ENCODE data around the gene KCNIP4. TPM values are rescaled to one million over a fixed set of nuclear protein-coding genes. Genes with fewer than 3 reads are reported as not detected.

The KCNIP4 gene
- total and polyA plus RNA-seq, 2 of the 4 experiments (the other 2 are of a cell fraction): not detected

DNA sequence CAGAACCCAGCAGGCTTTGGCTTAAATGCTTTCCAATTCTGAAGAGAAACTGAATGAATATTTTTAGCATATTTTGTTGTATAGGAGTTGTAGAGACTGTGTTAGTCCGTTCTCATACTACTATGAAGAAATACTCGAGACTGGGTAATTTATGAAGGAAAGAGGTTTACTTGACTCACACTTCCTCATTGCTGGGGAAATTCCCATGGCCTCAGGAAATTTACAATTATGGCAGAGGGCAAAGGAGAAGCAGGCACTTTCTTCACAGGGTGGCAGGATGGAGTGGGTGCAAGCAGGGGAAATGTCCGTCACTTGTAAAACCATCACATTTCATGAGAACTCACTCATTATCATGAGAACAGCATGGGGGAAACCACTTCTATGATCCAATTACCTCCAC lies 956.6 kb downstream of the KCNIP4 start:
- Histone ChIP-seq H2AK9ac (replicated peaks; ENCODE audit: low read depth, low read length, poor library complexity) (no peak overlapping the region), H3K27me3 (ENCODE audit: control insufficient read depth, insufficient read depth, low read length) (no peaks in the 10 kb centered on the region), H3K9ac (ENCODE audit: low read depth, low read length) (no peak overlapping the region), H3K4me2 (ENCODE audit: low read depth, low read length) (no peak overlapping the region), H4K5ac (ENCODE audit: low read depth, low read length) (no peak overlapping the region), H3K23ac (ENCODE audit: low read depth, low read length) (no peak overlapping the region), H3K36me3 (ENCODE audit: control insufficient read depth, insufficient read depth, low read length) (no peaks in the 10 kb centered on the region), H3K27ac (ENCODE audit: insufficient read depth, low read length) (no peak overlapping the region), H2AK5ac (ENCODE audit: low read depth, low read length) (no peak overlapping the region), H3K4me3 (ENCODE audit: insufficient read depth, low read depth, low read length) (no peak overlapping the region), H3K9me3 (ENCODE audit: control insufficient read depth, insufficient read depth, low read length) (peaks cover 10% of the 10 kb centered on the region; the same call in 1 of the 2 replicates), H4K8ac (ENCODE audit: low read depth in 2 of 2, low read length in 2 of 2) (no peak overlapping the region), H3K4me1 (ENCODE audit: control insufficient read depth, insufficient read depth, low read length) (no peaks in the 10 kb centered on the region), H3K14ac (replicated peaks; ENCODE audit: low read depth, low read length) (no peak overlapping the region), H3K18ac (ENCODE audit: low read depth, low read length) (no peak overlapping the region), H3K4ac (ENCODE audit: low read depth, low read length) (no peak overlapping the region), H4K91ac (ENCODE audit: insufficient read depth, low read depth, low read length) (no peak overlapping the region), H2BK120ac (ENCODE audit: low read depth, low read length) (no peak overlapping the region), H3K9me1 (ENCODE audit: insufficient read depth, low read length) (no peaks in the 10 kb centered on the region), H2BK20ac (ENCODE audit: low read depth, low read length) (no peak overlapping the region), H2AFZ (replicated peaks; ENCODE audit: low read length, poor library complexity) (no peak overlapping the region), H3K56ac (ENCODE audit: extremely low read depth, insufficient read depth, low read length) (no peak overlapping the region), H2BK5ac (ENCODE audit: low read depth, low read length, poor library complexity, severe bottlenecking) (no peak overlapping the region), H3K79me1 (ENCODE audit: low read depth in 1 of 2, low read length in 2 of 2) (no peaks in the 10 kb centered on the region), H2BK15ac (ENCODE audit: low read depth, low read length) (no peak overlapping the region), H4K20me1 (ENCODE audit: insufficient read depth, low read length) (no peaks in the 10 kb centered on the region)
- POLR2A ChIA-PET (ENCODE audit: unreplicated experiment): no interaction called here
- no peak for DNase-seq
- TF ChIP-seq FOS (IDR thresholded peaks at IDR 0.05; ENCODE audit: low read depth, low read length): no peak
- TF ChIP-seq NFE2L2 (IDR thresholded peaks at IDR 0.05; ENCODE audit: low read depth, low read length): no peak
- TF ChIP-seq RCOR1 (IDR thresholded peaks at IDR 0.05; ENCODE audit: insufficient replicate concordance, low read length): no peak
- TF ChIP-seq BHLHE40 (IDR thresholded peaks at IDR 0.05; ENCODE audit: low read depth, low read length): no peak
- no peak for TF ChIP-seq MXI1 (IDR thresholded peaks at IDR 0.05; ENCODE audit: borderline replicate concordance, low read depth, low read length)
- no peak for TF ChIP-seq POLR2A (IDR thresholded peaks at IDR 0.05; ENCODE audit: low read depth, low read length)
- TF ChIP-seq, protein P1, sequence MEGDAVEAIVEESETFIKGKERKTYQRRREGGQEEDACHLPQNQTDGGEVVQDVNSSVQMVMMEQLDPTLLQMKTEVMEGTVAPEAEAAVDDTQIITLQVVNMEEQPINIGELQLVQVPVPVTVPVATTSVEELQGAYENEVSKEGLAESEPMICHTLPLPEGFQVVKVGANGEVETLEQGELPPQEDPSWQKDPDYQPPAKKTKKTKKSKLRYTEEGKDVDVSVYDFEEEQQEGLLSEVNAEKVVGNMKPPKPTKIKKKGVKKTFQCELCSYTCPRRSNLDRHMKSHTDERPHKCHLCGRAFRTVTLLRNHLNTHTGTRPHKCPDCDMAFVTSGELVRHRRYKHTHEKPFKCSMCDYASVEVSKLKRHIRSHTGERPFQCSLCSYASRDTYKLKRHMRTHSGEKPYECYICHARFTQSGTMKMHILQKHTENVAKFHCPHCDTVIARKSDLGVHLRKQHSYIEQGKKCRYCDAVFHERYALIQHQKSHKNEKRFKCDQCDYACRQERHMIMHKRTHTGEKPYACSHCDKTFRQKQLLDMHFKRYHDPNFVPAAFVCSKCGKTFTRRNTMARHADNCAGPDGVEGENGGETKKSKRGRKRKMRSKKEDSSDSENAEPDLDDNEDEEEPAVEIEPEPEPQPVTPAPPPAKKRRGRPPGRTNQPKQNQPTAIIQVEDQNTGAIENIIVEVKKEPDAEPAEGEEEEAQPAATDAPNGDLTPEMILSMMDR (conservative IDR thresholded peaks at IDR 0.05; ENCODE audit: low read depth, low read length): no peak
- TF ChIP-seq MAZ (IDR thresholded peaks at IDR 0.05; ENCODE audit: borderline replicate concordance, low read depth, low read length): no peak
- TF ChIP-seq, protein P2, sequence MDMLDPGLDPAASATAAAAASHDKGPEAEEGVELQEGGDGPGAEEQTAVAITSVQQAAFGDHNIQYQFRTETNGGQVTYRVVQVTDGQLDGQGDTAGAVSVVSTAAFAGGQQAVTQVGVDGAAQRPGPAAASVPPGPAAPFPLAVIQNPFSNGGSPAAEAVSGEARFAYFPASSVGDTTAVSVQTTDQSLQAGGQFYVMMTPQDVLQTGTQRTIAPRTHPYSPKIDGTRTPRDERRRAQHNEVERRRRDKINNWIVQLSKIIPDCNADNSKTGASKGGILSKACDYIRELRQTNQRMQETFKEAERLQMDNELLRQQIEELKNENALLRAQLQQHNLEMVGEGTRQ (IDR thresholded peaks at IDR 0.05; ENCODE audit: low read depth, low read length): no peak
- TF ChIP-seq, protein P3, sequence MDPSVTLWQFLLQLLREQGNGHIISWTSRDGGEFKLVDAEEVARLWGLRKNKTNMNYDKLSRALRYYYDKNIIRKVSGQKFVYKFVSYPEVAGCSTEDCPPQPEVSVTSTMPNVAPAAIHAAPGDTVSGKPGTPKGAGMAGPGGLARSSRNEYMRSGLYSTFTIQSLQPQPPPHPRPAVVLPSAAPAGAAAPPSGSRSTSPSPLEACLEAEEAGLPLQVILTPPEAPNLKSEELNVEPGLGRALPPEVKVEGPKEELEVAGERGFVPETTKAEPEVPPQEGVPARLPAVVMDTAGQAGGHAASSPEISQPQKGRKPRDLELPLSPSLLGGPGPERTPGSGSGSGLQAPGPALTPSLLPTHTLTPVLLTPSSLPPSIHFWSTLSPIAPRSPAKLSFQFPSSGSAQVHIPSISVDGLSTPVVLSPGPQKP (IDR thresholded peaks at IDR 0.05; ENCODE audit: borderline replicate concordance, low read depth, low read length): no peak
- TF ChIP-seq MAFK (IDR thresholded peaks at IDR 0.05; ENCODE audit: low read depth, low read length): no peak
- TF ChIP-seq SMC3 (IDR thresholded peaks at IDR 0.05; ENCODE audit: low read depth, low read length): no peak
- no peak for TF ChIP-seq CEBPB (IDR thresholded peaks at IDR 0.05; ENCODE audit: low read depth, low read length)
- no peak for TF ChIP-seq RFX5 (IDR thresholded peaks at IDR 0.05; ENCODE audit: low read depth, low read length)
- TF ChIP-seq CHD1 (IDR thresholded peaks at IDR 0.05; ENCODE audit: low read depth, low read length): no peak
- TF ChIP-seq RAD21 (IDR thresholded peaks at IDR 0.05; ENCODE audit: low read length): no peak
- WGBS, 2 experiments (ENCODE audit: extremely low coverage in 2 of 2, insufficient read length in 1 of 2): no CpG with 5 or more reads among the region's 3 CpGs
- no peak for ATAC-seq (ENCODE audit: low read depth)
- CTCF ChIA-PET: no interaction called here
- intact Hi-C loops (cut with micrococcal nuclease): no loop called here
- in situ Hi-C loops (cut with MboI; ENCODE audit: low sequenced_read_pairs): no loop called here
- dilution Hi-C loops (cut with HindIII; ENCODE audit: low sequenced_read_pairs, unreplicated experiment): no loop called here
- BruUV-seq (replicated peaks): no TSS peak
